Lower leg skin (tissue), 3 donors: ENCODE data around the gene EEF1G.

Experiments used
- POLR2A ChIP-seq, 2 donors: fragments of 450-650 bp; IDR thresholded peaks; one replicate each; pipeline ENCODE4 v1.6.1; 2016 to 2017; ENCODE audit warnings: antibody characterized with exemption in 2 of 2, mild to moderate bottlenecking in 1 of 2, moderate library complexity in 1 of 2
- TF ChIP-seq, protein P1 (sequence below), 3 donors: fragments of 450-650 bp; IDR thresholded peaks; one replicate each; pipeline ENCODE4 v1.5.1; 2016; ENCODE audit warnings: antibody characterized with exemption in 3 of 3, mild to moderate bottlenecking in 3 of 3, moderate library complexity in 2 of 3

DNA sequence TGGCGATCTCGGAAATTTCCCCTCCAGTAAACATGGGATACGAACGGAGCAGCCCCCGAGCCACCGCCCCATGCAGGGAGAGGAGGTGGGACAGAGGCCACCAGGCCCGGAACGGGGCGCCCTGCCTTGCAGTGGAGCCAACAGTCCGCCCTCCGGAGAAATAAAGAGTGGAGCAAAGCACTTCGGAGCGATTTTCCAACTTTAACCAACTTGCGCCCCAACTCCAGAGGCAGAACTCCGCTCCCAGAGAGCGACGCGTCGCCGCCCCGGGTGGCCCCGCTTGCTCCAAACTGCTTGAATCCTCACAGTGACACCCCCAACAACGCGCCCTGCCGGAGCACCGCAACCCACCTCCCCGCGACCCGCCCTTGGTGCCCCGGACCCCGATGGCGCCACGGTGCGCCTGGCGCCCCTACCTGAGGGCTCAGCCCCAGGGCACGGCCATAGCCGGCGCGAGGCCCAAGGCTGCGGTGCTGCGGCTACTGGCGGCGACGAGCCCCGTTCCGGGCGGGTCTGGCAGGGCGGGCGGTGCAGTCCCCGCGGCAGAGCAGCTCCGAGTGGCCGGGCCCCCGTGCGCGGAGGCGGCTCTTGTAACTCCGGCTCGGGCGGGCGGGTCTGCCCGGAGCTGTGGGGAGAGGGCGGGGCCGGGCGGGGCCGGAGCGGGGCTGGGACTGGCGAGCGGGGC lies 27.3 kb downstream of the EEF1G start, which contains the start of gene AHNAK:
- TF ChIP-seq, protein P1, sequence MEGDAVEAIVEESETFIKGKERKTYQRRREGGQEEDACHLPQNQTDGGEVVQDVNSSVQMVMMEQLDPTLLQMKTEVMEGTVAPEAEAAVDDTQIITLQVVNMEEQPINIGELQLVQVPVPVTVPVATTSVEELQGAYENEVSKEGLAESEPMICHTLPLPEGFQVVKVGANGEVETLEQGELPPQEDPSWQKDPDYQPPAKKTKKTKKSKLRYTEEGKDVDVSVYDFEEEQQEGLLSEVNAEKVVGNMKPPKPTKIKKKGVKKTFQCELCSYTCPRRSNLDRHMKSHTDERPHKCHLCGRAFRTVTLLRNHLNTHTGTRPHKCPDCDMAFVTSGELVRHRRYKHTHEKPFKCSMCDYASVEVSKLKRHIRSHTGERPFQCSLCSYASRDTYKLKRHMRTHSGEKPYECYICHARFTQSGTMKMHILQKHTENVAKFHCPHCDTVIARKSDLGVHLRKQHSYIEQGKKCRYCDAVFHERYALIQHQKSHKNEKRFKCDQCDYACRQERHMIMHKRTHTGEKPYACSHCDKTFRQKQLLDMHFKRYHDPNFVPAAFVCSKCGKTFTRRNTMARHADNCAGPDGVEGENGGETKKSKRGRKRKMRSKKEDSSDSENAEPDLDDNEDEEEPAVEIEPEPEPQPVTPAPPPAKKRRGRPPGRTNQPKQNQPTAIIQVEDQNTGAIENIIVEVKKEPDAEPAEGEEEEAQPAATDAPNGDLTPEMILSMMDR (IDR thresholded peaks at IDR 0.05), result no peak
- peak in 1 of 2 donors; percentile 54 for TF ChIP-seq POLR2A (IDR thresholded peaks at IDR 0.05)
